SK-N-MC (cell line): Measurements from ENCODE around the gene ST3GAL4.

Experiments used
- EZH2 ChIP-seq: fragments of 200-600 bp; sonication (generic); IDR thresholded peaks from one replicate; pipeline ENCODE4 v1.6.1; 2017; ENCODE audit warnings: antibody characterized with exemption
- FOXP2 ChIP-seq: optimal IDR thresholded peaks from 2 replicates; pipeline ENCODE3; 2011; ENCODE audit warnings: mild to moderate bottlenecking, moderate library complexity; ENCODE audit not compliant: insufficient read depth; ENCODE audit errors: extremely low read length, control extremely low read depth
- POLR2AphosphoS5 ChIP-seq: IDR thresholded peaks from 2 replicates; pipeline ENCODE4 v1.6.1; 2012; ENCODE audit warnings: mild to moderate bottlenecking, low read depth, low read length, borderline replicate concordance

DNA sequence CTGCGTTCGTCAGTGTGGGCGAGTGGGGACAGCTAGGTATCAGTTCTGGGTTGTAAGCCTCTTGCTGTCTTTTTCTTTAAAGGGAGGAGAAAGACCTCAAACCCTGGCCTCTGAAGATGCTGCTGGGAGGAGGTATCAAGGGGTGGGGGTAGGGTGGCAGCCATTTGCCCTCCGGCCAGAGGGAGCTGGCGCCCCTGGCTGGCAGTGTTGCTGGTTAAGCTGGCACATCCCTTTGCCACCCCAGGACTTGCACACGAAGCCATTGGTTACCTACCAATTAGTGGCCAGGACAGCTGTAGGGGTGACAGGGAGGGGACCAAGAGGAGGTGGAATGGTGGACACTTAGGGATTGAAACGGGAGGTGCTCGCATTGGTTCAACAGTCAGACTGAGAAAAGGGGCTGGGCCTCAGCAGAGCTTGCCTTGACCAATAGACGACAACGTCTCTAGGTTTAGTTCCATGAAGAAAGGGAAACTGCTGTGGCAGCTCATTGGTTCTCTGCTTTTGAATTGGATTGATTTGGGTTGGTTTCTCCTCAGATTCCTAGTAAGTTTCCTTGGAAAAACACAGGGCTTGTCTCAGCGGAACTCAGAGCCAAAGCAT is 77.9 kb downstream of the ST3GAL4 start:
- TF ChIP-seq POLR2AphosphoS5, result no peak
- no peak for TF ChIP-seq EZH2
- TF ChIP-seq FOXP2, result no peak
